ENCODE results near the gene ATP1A1.

Gene ATP1A1

DNA sequence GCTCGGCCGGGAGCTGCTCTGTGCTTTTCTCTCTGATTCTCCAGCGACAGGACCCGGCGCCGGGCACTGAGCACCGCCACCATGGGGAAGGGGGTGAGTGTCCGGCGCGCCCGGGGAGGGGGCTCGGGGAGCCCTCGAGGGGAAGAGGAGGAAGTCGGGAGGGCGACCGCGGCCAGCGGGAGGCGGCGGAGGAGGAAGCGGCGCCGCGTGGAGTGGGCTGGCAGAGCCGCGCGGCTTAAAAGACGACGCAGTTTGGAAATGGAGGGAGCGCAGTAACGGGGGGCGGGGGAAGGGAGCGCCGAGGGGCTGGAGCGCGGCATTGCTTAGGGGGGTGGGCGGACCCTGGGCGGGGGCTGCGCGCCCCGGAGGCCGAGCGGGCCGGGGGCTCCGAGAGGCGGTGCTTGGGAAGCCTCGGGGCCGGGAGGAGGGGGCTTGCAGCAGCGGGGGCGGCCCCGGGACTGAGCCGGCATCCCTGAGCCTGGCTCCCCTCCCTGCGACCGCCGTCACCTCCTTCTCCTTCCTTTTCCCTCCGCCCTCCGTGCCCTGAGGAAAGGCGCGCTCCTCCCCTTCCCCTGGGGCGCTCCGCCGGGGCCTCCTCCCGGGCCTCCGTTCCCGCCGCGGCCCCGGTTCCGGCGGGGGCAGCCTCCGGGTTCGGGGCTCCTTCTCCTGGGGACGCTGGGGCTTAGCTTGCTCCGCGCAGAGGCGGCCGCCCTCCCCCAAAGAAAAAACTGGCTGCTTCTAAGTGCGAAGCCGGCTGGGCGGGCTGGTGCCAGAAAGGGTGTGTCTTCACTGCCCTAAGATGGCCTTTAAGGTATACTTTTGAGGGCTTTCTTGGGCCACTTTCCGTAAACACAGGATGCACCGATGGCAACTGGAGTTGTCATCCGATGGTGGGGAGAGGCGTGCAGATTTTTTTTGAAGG lies 648 bp downstream of the ATP1A1 start:
- no peak for DNase-seq

DNA sequence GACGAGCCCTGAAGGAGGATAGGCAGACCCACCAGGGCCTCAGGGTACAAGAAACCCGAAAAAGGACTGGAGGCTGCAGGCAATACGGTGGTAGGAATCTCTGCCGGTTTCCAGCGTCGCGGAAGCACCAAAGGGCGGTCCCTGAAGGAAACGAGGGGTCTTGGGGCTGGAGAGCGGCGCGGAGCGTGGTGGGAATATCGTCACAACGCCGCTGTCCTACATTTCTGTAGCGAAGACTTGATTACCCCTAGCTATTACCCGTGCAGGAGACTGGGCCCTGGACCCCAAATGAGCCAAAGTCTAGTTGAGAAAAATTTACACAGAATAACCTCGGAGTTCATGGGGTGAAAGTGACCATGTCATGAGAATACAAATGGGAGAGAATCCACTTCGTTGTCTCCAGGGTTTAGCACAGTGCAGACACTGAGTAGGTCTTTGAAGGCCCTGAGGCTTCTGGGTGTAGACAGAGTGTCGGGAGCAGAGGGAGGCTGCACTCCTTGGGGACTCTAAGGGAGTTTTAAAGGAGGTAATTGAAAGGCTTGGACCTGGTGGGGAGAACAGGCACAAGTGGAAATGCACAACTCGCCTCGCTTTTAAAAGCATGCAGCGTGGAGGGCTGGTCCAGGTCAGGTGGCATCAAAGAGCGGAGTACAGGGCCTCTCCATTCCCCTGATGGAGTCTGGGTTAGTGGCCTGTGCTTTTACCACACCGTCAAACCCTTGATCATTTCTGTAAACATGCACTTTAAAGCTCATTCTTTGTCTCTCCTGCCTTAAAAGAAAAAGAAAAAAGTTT lies 1.5 kb downstream of the ATP1A1 start:
- no peak for DNase-seq

DNA sequence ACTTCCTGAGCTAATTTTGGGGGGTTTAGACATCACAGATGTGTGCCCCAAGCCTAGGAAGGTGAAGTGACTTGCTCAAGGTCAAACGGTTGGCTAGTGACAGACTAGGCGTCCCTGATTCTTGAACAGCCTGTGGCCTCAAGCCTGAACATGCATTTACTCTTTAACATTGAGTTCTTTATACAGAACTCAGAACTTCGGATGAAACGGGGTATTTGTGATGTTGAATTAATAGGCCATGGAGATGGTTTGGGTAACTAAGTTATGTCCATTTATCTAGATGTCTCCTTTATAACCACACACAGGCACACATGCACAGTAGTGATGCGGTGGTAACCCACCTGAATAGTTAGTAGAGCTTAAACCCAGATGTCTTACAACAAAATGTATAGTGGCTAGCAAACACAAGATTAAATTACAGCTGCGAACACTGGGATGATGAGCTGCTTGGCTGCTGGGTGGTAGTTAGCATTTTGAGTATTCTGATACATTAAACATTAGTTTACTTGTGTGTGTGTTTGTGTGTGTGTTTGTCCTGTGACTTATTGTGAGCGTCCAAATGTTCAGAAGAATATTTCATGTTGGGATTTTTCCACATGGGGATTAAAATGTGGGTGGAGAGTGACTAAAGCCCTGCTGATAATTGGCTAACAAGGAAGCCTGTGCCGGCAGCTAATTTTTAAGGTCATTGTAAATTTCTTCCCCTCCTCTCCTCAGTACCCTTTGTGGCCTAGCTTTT lies 2.3 kb downstream of the ATP1A1 start:
- no peak for DNase-seq

DNA sequence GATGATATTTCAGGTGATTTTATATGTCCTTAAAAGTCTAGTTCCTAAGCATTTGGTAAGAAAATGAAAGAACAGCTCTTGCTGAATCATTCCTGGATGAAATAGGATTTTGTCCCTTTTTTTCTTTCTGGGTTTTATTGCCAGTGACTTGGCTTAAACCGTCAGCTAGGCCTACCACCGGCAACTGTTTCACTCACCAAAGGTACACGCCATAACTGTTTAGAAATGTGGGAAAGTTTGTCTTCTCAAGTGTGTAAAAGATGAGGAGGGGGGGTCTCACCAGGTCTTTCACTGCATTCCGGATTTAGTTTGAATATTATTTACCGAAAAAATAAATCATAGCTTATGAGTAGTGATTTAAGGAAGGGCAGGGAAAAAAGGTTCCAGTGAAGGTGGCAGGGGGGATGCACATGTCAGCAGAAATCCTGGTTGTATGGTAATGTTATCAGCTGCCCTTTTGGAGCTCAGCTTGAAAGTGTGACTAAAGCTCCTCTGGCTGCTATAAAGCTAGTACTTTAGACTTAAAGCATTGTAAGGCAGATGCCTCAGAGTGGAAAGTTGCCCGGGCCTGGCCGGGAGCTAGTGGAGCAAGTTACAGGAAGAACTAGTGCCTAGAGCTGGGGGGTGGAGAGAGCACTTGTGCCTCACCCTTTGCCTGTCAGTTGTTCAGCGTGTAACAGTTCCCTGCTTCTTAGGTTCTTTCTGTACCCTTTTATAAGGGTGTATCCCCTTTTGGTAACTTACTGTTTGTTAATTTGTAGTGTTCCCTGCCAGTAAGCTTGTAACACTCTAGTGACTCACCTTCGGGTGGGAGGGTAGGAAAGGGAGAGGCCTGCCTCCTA lies 3.1 kb downstream of the ATP1A1 start:
- no peak for DNase-seq

DNA sequence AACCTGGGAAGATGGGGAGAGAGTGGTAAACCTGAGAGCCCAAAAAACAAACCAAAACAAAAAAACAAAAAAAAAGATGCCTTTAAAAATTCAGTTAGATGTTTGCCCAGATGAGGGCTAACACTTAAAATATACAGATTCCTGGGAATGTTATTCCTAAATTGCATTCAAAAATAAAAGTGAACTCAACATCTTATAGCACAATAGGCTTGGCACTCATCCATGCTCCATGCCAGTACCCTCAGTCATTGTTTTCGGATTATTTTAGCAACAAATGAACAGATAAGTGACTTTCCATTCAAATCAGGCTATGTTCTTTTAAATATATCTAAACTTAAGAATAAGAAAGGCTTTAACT lies 3.7 kb downstream of the ATP1A1 start:
- no peak for DNase-seq

DNA sequence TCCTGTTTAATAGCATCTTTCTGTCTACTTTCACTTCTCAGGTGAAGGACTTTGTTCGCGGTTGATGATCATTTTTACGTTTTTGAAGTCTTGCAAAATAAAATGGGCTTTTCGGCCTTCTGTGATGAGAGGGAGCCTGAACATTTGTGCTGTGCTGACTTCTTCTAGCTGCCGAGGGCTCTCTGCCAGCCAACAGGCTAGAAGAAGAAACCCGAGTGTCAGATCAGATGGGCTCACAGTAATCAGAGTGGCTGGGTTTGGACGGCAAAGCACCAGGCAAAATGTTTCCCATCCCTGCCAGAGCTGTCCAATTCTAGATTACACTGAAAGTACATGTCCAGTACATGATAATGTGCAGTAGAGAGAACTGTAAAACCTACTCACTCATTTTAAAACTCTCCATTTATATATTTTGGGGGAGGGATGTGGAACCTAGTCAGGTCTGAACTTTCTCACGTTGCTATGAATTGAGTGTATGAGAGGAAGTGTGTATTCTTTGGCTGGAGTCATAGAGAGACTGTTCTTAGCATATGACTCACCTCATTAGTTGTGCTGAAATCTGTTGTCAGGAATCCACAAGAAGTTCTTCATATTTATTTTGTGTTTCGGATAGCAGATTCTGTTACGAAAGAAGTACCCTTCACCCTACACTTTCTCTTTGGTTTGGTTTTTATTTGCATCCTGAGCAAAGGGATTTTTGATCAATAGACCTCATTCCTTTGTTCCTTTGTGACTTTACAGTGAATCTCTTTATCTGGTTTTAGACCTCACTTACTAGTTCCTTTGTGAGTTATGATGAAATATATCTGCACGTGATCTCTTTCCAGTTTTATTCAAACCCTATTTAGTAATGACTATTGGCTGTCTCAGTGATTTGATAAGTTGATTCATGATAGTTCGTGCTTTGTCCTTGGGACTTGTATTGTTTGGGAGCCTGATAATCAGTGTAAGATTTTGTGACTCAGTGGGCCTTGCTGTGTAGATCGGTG lies 4.8 kb downstream of the ATP1A1 start:
- no peak for DNase-seq

DNA sequence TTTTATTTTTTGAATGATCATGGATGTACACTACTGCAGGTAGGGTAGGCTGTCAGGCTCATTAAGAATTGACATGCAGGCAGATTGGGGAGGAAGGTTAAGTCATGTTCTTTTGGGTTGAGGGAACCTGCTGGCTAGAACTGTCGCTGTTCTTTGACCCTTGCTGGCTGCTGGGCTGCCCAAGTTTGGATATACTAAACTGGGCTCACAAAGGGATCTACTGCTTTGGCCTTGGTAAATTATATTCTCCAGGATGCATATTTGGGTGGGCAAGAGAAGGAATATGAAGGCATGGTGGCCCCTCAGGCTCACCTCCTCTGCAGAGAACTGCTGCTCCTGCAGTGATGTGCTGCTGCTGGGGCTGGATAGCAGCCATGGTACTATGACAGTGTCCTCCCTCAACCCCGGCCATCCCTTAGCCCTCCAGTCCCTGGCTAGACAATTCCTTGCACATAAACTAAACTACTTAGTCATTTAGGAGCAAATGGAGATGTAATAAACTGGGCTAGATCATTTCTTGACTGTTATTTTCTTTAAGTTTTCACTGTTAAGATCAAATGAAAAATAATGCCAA lies 6.1 kb downstream of the ATP1A1 start:
- DNase-seq = no peak

DNA sequence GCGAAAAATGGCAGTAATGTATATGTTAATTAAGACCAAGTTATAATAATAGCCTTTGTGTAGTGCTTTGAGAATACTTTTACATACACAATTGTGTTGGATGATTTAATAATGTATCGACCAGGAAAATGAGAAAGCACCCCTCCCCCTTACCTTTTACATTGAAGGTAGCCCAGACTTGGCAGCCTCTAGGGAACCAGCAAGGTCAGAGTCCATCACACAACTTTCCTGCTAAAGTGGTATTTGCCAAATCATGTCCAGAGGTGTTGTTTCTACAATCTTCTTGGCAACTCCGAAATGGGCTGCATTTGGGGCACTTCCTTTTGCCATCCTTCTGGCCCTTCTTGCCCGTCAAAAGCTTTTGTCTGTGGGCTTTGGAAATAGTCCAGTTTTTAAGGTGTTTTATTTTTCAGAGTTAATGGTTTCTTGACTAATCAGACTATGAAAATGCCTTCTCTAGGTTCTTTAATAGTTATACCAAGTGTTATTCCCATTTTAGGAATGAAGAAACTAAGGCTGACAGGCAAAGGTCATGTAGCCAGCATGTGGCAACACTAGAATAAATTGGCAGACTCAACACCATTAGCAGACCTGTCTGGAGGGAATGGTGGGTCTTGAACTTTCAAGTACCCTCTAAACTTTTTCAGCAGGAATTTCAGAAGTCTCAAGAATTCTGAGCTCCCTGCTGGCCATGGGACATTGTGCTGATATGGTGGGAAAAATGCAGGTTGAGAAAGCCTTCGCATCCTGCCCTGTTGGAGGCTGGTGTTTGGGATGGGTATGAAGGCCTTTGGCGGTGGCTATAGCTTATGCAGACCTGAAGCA lies 6.8 kb downstream of the ATP1A1 start:
- no peak for DNase-seq

DNA sequence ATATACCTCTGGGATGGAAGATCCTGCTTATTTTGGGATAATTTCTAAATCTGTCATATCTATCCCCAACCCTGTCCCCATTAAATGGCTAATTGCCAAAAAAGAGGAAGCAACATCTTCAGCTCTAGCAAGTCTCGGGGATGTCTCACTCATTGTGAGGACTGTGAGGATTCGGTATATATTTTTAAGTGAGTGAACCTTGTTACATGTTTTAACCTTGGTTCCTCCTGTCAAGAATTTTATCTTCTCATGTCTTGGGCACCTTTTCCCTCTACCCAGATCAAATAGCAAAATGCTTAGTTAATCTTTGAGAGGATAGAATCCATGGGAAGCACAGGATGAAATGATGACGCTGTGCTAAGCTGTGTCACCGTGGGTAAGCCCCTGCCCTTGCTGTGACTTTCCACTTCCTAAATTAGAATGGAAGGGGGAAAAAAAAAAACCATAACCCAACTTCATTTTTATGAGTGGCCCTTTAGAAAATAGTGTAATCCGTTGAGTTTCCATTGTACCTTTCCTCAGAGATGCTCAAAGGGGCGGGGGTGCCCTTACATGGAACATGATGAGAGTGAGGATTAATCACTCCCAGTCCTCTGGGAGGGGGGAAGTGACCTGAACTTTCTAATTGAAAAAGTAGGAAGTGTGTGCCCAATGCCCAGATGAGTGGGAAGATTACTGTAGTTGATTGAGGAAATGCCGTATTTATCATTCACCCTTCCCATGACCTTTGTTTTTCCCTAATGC lies 7.6 kb downstream of the ATP1A1 start:
- no peak for DNase-seq

DNA sequence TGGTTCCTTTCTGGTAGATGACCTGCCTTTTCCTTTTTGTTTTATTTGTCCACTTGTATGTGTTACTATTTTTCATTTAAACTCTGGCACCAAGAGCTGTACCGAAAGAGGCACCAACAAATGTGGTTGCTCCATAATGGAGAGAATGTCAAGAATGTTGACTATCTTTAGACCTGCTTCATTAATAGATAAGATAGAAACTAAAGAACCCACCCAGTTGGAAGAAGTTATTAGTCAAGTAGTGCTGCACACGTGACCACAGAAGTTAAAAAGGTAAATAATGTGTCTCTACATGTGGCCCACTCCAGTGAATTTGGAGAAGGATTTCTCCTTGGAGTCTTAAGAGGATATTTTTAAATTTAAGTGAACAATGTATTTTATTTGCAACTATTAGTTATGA lies 9.3 kb downstream of the ATP1A1 start:
- DNase-seq = no peak

DNA sequence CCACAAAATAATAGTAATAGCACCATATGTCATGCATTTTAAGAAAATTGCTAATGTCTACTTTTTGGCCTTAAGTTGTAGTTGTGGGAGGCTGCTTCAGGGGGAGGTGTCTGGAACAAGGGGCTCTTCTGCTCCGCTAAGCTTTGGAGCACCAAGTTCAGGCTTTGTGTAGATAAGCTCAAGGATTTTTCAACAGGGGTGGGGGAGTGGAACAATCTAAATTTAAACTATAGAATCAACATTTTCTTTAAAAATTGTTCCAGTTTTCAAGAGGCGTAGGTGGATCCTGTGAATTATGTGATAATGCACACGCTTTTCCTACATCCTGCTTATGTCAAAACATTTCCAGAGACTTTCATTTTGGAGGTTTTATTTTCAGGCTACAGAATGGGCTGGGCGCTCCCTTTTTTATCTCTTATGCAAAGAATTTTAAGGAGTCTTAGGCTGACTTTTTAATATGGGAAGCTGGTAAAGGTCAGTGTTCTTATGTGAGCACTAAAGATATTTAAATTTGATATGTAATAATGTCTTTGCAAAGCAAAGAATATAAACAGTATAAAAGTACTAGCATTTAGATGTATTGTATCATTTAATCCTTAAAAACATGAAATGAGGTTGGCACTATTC lies 9.9 kb downstream of the ATP1A1 start:
- DNase-seq = no peak

DNA sequence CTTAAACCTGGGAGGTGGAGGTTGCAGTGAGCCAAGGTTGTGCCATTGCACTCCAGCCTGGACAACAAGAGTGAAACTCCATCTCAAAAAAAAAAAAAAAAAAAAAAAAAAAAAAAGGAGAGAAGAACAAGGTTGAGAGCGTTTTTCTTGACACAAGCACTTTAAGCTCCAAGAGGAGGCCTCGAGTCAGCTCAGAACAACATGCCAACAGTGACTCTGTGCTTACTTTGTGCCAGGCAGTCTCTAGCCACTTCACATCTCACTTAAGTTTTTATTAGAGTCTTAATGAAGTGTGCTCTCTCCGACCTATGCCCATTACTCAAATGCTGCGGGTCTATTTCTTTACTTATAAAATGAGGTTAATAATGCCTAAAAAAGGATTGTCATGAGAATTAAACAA lies 13.0 kb downstream of the ATP1A1 start:
- no peak for DNase-seq

DNA sequence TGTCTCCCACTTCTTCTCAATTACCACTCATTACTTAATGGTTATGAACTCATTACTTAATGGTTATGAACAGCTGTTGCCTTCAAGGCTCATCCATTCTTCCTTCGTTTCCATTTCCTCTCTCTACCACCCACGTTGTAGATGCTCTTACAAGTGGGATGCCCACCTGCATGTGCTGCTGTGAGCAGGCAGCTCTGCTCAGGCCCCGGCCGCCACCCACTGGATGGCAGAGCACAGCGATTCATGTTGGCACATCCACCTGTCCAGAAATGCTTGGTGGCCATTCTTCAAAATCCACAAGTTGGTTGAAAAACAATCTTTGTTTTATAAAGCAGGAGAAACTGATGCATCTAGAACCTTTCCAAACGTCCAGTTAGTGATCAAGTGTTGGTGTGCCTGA lies 14.5 kb downstream of the ATP1A1 start:
- DNase-seq = no peak

DNA sequence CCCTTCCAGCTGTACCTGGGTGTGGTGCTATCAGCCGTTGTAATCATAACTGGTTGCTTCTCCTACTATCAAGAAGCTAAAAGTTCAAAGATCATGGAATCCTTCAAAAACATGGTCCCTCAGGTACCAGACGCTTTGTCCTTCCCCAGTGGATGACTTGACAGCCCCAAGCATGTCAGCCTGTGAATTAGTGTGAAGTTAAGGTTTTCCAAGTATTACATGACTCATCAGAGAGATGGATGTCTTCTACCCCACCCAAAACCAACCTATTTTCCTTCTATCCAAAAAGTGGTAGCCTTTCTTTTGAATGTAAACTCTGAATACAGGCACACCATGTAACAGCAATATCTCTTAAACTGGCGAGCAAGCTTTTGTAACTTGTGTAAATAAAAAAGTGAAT lies 15.1 kb downstream of the ATP1A1 start:
- no peak for DNase-seq

DNA sequence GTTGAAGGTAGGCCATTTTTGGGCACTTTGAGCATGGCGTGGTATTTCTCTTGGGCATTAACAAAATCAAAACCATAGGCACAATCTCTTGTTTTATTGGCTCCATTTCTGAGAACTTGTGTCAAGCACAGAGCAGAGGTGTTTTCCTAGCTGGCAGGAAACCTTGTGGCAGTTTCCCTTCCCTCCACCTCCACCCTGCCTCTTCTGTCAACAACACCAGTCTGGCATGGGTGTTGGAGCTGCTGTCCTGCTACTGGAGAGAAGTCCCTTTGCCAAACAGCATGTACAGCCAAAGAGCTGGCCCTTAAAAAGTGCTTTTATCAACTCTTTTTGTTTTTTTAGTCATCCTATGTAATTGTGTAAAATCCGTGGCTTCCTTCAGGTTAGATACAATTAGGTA lies 16.0 kb downstream of the ATP1A1 start:
- DNase-seq = no peak

DNA sequence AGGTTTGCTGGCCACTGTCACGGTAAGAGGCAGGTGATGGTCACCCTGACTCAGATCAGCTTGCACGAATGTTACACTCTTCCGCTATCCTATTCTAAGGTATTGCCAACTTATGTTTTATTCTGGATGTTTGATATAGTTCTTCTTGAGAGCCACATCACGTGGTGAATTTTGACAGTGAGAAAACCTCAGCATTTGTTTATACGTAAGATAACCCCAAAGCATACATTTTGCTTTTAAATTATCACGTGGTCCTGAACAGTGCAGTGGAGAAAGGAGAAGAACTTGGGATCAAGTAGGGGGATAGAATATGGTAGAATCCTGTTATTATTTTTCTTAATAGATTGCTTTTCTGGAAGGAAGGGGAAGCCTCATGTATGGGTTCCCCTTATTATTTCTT lies 16.6 kb downstream of the ATP1A1 start:
- DNase-seq = no peak

DNA sequence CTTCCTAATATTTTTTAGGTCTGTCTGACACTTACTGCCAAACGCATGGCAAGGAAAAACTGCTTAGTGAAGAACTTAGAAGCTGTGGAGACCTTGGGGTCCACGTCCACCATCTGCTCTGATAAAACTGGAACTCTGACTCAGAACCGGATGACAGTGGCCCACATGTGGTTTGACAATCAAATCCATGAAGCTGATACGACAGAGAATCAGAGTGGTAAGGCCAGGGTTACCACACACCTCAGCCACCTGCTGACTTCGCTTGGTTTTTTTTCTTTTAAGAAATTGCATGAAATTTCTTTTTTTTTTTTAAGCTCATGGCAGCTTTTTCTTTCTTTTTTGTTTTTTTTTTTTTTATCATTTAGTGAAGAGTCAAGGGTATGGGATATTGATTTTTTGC lies 17.2 kb downstream of the ATP1A1 start:
- DNase-seq = no peak

DNA sequence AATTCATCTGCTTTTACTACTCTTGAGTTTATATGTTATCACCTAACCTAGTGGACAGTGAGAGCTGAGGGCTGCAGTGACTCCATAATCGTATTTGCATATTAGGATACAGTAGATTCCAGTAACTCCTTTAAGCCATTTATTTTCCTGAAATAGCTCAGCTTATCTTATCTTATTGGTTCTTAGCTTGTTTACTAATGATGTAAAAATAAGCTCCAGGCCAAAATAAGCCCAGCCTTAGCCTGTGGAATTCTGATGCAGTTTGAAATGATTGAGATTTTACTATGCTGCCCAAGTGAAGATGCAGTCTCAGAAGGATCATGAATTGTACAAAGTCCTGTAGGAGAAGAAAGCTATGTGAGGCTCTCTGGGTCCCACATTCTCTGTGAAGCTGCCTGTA lies 18.1 kb downstream of the ATP1A1 start:
- DNase-seq = no peak

Data from GOT3 (cell line).